NCI-H69 (cell line): Measurements from ENCODE around the gene AOC2.
"Not testable (repeated sequence)": the region's sequence is repeated elsewhere in the genome, so short reads cannot be mapped to it uniquely, and the experiment has no call there.

Source experiments
- DNase-seq: peaks from one replicate; lab custom pipeline; 2025; lab: John Stamatoyannopoulos, UW

AOC2 gene

DNA sequence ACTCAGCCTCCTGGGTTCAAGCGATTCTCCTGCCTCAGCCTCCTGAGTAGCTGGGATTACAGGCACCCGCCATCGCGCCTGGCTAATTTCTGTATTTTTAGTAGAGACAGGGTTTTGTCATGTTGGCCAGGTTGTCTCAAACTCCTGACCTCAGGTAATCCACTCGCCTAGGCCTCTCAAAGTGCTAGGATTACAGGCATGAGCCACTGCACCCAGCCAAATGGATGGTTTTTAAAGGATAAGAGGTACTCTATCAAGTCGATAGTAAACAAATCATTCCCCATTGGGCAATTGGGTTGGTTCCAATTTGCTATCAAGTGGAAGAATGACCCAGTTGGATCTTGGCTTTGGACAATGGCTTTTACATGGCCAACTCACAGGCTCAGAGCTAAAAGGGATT lies 37.3 kb downstream of the AOC2 start:
- DNase-seq, result not testable (repeated sequence)

- DNase-seq, result no peak
These were observed 37.8 kb downstream of the AOC2 start for GRCh38 chr17:42882166-42882565.

- no peak for DNase-seq
These were observed 39.6 kb downstream of the AOC2 start for GRCh38 chr17:42883802-42884558.

GRCh38 chr17:42885806-42886205 lies 41.4 kb downstream of the AOC2 start:
- DNase-seq, result not testable (repeated sequence)

DNA sequence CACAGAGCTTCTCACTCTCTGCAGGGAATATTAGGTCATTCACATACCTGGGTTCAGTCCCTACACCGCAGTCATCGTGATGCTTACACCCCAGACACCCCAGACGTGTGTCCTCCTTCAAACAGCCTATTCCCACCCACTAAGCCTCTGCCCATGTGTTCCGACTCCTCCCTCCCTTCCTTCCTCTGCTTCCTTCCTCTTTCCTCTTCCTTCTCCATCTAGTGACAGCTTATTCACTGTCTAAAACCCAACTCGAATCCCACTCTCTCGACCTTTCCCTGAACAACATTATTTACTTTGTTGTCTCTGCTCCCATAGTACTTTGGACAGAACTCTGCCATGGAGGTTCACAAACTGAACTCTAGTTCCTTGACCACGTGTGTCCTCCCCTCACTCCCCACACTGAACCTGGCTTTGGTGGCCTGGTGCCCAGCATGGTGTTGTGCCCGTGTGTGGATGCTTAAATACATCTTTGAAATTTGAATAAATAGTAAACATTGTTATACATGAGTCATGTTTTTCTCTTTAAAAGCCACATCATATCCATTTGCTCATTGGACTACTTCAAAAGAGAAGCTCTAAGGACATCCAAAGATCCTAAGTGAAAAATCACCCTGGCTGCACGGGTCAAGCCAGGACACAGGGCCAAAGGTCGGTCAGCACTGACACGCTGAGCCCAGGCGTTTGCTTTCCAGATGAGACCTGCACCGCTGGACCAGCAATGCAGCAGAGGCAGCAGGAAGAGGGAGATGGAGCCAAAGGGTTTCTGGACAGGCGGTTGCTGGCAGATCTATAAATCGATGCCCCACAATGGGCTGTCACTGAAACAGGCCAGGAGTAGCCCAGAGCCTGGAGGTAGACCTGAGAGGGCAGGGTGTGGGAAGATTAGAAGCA lies 42.1 kb downstream of the AOC2 start:
- no peak for DNase-seq

DNA sequence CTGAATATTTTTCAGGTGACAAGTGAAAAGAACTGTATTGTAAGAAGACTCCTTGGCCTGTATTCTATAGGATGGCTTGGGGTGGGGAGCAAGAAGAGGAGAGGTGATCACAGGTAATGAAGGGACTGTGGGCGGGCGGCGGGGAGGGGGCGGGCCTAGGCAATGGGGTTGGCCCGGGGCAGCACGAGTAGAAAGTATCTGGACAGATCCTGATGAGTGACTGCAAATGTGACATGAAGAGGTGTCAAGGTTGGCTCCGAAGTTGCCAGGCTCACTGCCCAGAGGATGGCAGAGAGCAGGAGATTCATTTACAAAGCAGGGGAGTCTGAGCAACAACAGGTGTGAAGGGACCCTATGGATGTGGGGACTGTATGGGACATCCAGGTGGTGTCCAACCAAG lies 45.4 kb downstream of the AOC2 start:
- no peak for DNase-seq

GRCh38 chr17:42891539-42892152 lies 47.3 kb downstream of the AOC2 start:
- DNase-seq, result peak; percentile 13

- DNase-seq, result no peak
These were observed 49.0 kb downstream of the AOC2 start for GRCh38 chr17:42893359-42893758.

- no peak for DNase-seq
These were observed 50.2 kb downstream of the AOC2 start for GRCh38 chr17:42894283-42895184.

GRCh38 chr17:42895185-42895555 lies 50.8 kb downstream of the AOC2 start:
- no peak for DNase-seq

DNA sequence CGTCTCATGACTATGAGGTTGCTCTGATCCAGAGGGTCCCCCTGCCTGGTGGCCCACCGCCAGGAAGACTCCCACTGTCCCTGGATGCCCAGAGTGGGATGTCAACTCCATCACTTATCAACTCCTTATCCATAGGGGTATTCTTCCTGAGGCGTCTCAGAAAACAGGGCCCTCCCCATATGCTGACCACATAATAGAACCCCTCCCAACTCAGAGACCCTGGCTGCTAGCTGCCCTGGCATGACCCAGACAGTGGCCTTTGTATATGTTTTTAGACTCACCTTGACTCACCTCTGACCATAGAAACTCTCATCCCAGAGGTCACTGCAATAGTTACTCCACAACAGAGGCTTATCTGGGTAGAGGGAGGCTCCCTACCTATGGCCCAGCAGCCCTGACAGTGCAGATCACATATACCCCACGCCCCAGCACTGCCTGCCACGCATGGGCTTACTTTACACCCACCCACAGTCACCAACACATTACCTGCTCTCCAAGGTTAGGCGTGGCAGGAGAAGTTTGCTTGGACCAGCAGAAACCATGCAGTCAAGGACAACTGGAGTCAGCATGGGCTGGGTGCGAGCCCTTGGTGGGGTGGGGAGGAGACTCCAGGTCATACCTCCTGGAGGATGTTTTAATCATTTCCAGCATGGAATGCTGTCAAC lies 53.9 kb downstream of the AOC2 start:
- DNase-seq, result no peak

- not testable (repeated sequence) for DNase-seq
These were observed 55.6 kb downstream of the AOC2 start for GRCh38 chr17:42899981-42900380.
